Upper lobe of left lung (tissue), 6 donors: ENCODE measurements around the gene SUMF1. TPM values are rescaled to one million over a fixed set of nuclear protein-coding genes. Genes with fewer than 3 reads are reported as not detected.
A peak's percentile ranks its signal among the peaks of the same experiment; 100 is the strongest.

ENCODE experiments used
- ATAC-seq, 2 donors: fragments of 200-7000 bp; cut with Tn5 transposase; one replicate each; pipeline ENCODE4 v1.9.1; 2022; ENCODE audit warnings: mild to moderate bottlenecking in 2 of 2, moderate library complexity in 2 of 2; ENCODE audit not compliant: low FRiP score in 2 of 2
- DNase-seq, 2 donors: peaks; one replicate each; pipeline ENCODE4 v3.0.0-alpha.2; 2019 to 2020
- H3K27ac ChIP-seq, 4 donors: fragments of 200-600 bp; sonication (generic); one replicate each; pipeline ENCODE4 v1.5.1; 2016 to 2019
- H3K27me3 ChIP-seq, 4 donors: fragments of 200-600 bp; sonication (generic); one replicate each; pipeline ENCODE4 v1.5.1; 2017 to 2019
- H3K36me3 ChIP-seq, 4 donors: fragments of 200-600 bp; sonication (generic); one replicate each; pipeline ENCODE4 v1.5.1; 2016 to 2019
- H3K4me1 ChIP-seq, 4 donors: fragments of 200-600 bp; sonication (generic); one replicate each; pipeline ENCODE4 v1.5.1; 2018 to 2019
- H3K4me3 ChIP-seq, 4 donors: fragments of 200-600 bp; sonication (generic); one replicate each; pipeline ENCODE4 v1.5.1; 2017 to 2019; ENCODE audit warnings: mild to moderate bottlenecking in 2 of 4, moderate library complexity in 1 of 4
- H3K9me3 ChIP-seq, 4 donors: fragments of 200-600 bp; sonication (generic); one replicate each; pipeline ENCODE4 v1.5.1; 2018 to 2019
- CTCF ChIP-seq, 6 experiments: fragments of 450-650 bp in 4 of 6; fragments of 200-600 bp in 2 of 6; sonication (generic) in 2 of 6; IDR thresholded peaks; one replicate each; pipeline ENCODE4 v1.5.1; 2016 to 2019; ENCODE audit warnings: antibody characterized with exemption in 6 of 6
- EP300 ChIP-seq, 4 donors: sonication (generic); formaldehyde crosslinking; IDR thresholded peaks; one replicate each; pipeline ENCODE4 v1.5.1; 2017; ENCODE audit warnings: antibody characterized with exemption in 4 of 4, control low read depth in 2 of 4
- POLR2A ChIP-seq, 4 donors: fragments of 450-650 bp; IDR thresholded peaks; one replicate each; pipeline ENCODE4 v1.5.1; 2016 to 2017; ENCODE audit warnings: antibody characterized with exemption in 4 of 4, mild to moderate bottlenecking in 2 of 4
- POLR2AphosphoS5 ChIP-seq, 2 donors: sonication (generic); formaldehyde crosslinking; IDR thresholded peaks; one replicate each; pipeline ENCODE4 v1.5.1; 2017; ENCODE audit warnings: antibody characterized with exemption in 2 of 2
- WGBS, 2 donors: methylation state at CpG; one replicate each; pipeline ENCODE4 v1.1.5; 2017 to 2018; 5-methylcytosine and 5-hydroxymethylcytosine counted together
- total RNA-seq, 6 donors: library from RNA; depleted of rRNA in 4 of 6; stranded (reverse); fragments of >200 nt in 4 of 6; gene quantifications; one replicate each; pipeline versions ENCODE4 v1.1.0 to v1.2.1, GENCODE V29; 2016 to 2021
- donor health status: DM: no; HTN: no; CAD: no; lungs with moderate emphysema.
- donor health status: DM: no; HTN: yes; CAD: no; lungs with severe emphysema.

Gene SUMF1
- total RNA-seq, 6 donors from 2014 or later, result 34.5 to 63.0 (median 54.0) TPM

DNA sequence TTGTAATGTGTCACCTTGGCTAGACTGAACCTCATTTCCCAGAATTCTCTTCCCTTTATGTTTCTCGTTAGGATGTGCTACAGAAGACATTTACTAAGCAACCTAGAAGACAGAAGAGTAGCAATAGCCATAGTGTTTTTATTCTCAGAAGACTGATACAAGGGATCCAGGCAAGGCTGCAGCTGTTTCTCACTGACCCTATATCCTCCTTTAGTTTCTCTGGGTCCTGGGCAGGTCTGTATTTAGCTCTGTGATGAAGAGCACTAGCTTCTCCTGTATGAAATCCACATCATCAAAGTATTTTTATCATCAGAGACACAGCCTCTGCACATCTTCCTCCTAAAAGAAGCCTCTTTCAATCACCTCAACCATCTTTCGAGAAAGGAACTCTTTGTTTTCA is 72.5 kb downstream of the SUMF1 start:
- ATAC-seq (no peak), DNase-seq (no peak)
- Histone ChIP-seq H3K27me3 (no peaks in the 10 kb centered on the region), H3K36me3 (no peaks in the 10 kb centered on the region), H3K4me3 (no peak overlapping the region), H3K4me1 (no peaks in the 10 kb centered on the region), H3K27ac (no peak overlapping the region), H3K9me3 (no peaks in the 10 kb centered on the region)
- 94 to 98% methylated on average over 2 of the region's 2 CpGs for WGBS, 2 donors
- TF ChIP-seq POLR2A (IDR thresholded peaks at IDR 0.05) (no peak), EP300 (IDR thresholded peaks at IDR 0.05) (no peak), POLR2AphosphoS5 (IDR thresholded peaks at IDR 0.05) (no peak), CTCF (IDR thresholded peaks at IDR 0.05) (no peak)

DNA sequence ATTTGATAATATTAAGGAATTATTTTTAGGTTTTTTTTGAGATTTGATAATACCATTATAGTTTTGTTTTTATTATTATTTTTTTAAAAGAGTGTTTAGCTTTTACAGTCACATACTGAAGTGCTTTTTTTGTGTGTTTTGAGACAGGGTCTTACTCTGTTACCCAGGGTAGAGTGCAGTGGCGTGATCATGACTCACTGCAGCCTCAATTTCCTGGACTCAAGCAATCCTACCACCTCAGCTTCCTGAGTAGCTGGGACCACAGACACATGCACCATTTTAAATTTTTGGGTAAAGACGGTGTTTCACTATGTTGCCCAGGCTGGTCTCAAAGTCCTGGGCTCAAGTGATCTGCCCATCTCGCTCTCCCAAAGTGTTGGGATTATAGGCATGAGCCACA is 73.0 kb downstream of the SUMF1 start:
- 78 to 84% methylated on average over 3 of the region's 3 CpGs for WGBS, 2 donors
- H3K27ac ChIP-seq, result no peak overlapping the region
- peak in 1 of 2 donors; percentile 61 for DNase-seq
- H3K4me3 ChIP-seq, result no peak overlapping the region
- H3K9me3 ChIP-seq, result no peaks in the 10 kb centered on the region
- no peaks in the 10 kb centered on the region for H3K36me3 ChIP-seq
- no peak for ATAC-seq
- no peaks in the 10 kb centered on the region for H3K27me3 ChIP-seq
- no peaks in the 10 kb centered on the region for H3K4me1 ChIP-seq
- TF ChIP-seq POLR2A (IDR thresholded peaks at IDR 0.05) (no peak), POLR2AphosphoS5 (IDR thresholded peaks at IDR 0.05) (peak in 1 of 2 donors; percentile 6)

DNA sequence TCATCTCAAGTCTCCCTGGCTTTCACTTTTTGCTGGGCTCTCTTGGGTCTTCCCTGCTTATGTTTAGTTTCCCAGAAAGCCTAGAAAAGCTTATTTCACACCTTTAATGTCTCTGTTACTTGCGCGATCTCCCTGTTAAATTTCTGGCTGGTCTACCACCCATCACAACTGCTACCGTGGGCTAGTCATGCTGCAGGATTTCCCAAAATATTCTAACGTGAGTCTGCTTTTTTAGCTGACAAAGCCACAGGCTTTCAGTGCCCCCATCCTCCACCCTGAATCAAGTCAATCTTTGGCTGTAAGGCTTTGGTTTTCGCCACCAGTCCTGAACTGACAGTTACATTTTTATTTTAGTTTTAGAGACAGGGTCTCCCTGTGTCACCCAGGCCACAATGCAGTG is 74.1 kb downstream of the SUMF1 start:
- no peak overlapping the region for H3K4me3 ChIP-seq
- H3K27me3 ChIP-seq, result no peaks in the 10 kb centered on the region
- no peaks in the 10 kb centered on the region for H3K9me3 ChIP-seq
- no peak overlapping the region for H3K27ac ChIP-seq
- no peak for DNase-seq
- no peaks in the 10 kb centered on the region for H3K4me1 ChIP-seq
- H3K36me3 ChIP-seq, result no peaks in the 10 kb centered on the region
- 92% methylated on average over 5 of the region's 5 CpGs for WGBS, 2 donors
- ATAC-seq, result no peak
- TF ChIP-seq CTCF (IDR thresholded peaks at IDR 0.05) (no peak), POLR2AphosphoS5 (IDR thresholded peaks at IDR 0.05) (no peak), EP300 (IDR thresholded peaks at IDR 0.05) (no peak), POLR2A (IDR thresholded peaks at IDR 0.05) (no peak)

- Histone ChIP-seq H3K4me1 (no peaks in the 10 kb centered on the region), H3K27me3 (no peaks in the 10 kb centered on the region), H3K4me3 (no peak overlapping the region), H3K27ac (no peak overlapping the region), H3K9me3 (no peaks in the 10 kb centered on the region), H3K36me3 (no peaks in the 10 kb centered on the region)
- TF ChIP-seq POLR2AphosphoS5 (IDR thresholded peaks at IDR 0.05), result no peak
- TF ChIP-seq EP300 (IDR thresholded peaks at IDR 0.05), result no peak
- ATAC-seq, result no peak
- no peak for DNase-seq
- 88 to 90% methylated on average over 2 of the region's 2 CpGs for WGBS, 2 donors
These were observed 79.6 kb downstream of the SUMF1 start for GRCh38 chr3:4387210-4388204.

- DNase-seq, result no peak
- WGBS, 2 donors, result 92 to 96% methylated on average over 6 of the region's 6 CpGs
- no peak for ATAC-seq
- Histone ChIP-seq H3K4me3 (no peak overlapping the region), H3K4me1 (no peaks in the 10 kb centered on the region), H3K27ac (no peak overlapping the region), H3K27me3 (no peaks in the 10 kb centered on the region), H3K36me3 (no peaks in the 10 kb centered on the region), H3K9me3 (no peaks in the 10 kb centered on the region)
- TF ChIP-seq CTCF (IDR thresholded peaks at IDR 0.05) (no peak), POLR2A (IDR thresholded peaks at IDR 0.05) (no peak)
These were observed 81.9 kb downstream of the SUMF1 start for GRCh38 chr3:4385201-4385600.

DNA sequence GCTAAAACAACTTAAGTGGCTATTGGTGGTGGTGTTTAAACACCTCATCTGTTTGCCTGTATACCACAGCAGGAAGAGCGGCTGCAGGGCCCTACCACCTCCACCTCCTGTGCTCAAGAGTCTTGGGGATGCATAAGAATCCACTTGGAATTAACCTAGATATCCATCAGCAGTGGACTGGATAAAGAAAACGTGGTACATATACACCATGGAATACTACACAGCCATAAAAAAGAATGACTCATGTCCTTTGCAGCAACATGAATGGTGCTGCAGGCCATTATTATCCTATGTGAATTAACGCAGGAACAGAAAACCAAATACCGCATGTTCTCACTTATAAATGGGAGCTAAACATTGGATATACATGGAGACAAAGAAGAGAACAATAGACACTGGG is 87.1 kb downstream of the SUMF1 start:
- Histone ChIP-seq H3K27me3 (no peaks in the 10 kb centered on the region), H3K4me1 (no peaks in the 10 kb centered on the region), H3K9me3 (no peaks in the 10 kb centered on the region), H3K36me3 (peaks cover 0 to under 1% (median 0%) of the 10 kb centered on the region in 4 donors), H3K4me3 (no peak overlapping the region), H3K27ac (no peak overlapping the region)
- no peak for ATAC-seq
- DNase-seq, result no peak
- no peak for TF ChIP-seq POLR2A (IDR thresholded peaks at IDR 0.05)
- TF ChIP-seq CTCF (IDR thresholded peaks at IDR 0.05), result no peak
- no peak for TF ChIP-seq POLR2AphosphoS5 (IDR thresholded peaks at IDR 0.05)
- TF ChIP-seq EP300 (IDR thresholded peaks at IDR 0.05), result no peak
- WGBS, 2 donors, result 93 to 95% methylated on average over 4 of the region's 4 CpGs
